CD4-positive, alpha-beta T cell (primary cell): ENCODE results near the gene APLN. TPM values are rescaled to one million over a fixed set of nuclear protein-coding genes. Genes with fewer than 3 reads are reported as not detected.
A peak's percentile ranks its signal among the peaks of the same experiment; 100 is the strongest.

Experiments used
- ATAC-seq: fragments of 200-7000 bp; cut with Tn5 transposase; one replicate; pipeline ENCODE4 v1.10.0; 2022; ENCODE audit warnings: mild to moderate bottlenecking; ENCODE audit not compliant: poor library complexity
- CTCF ChIA-PET: fragments of 350-600 bp; sonication (Branson Sonifier 250); formaldehyde crosslinking; loops from one replicate; lab custom pipeline; 2021; ENCODE audit warnings: antibody characterized with exemption, inconsistent platforms; lab: Charles Lee
- POLR2A ChIA-PET: fragments of 350-600 bp; sonication (Branson Sonifier 250); formaldehyde crosslinking; loops from one replicate; lab custom pipeline; 2021; ENCODE audit warnings: antibody characterized with exemption, inconsistent platforms; lab: Charles Lee
- DNase-seq, 14 experiments: peaks; one replicate each; pipeline ENCODE4 v3.0.0-alpha.2; 2013 to 2020; ENCODE audit warnings: mixed read lengths in 2 of 14
- H3K27ac ChIP-seq, 2 donors: one replicate each; pipeline versions ENCODE4 v1.5.1 to v1.7.0; 2013; ENCODE audit warnings: low read length in 2 of 2, low read depth in 1 of 2, mild to moderate bottlenecking in 1 of 2
- H3K27me3 ChIP-seq, 2 experiments: 1 replicate in 1 of 2; 2 replicates in 1 of 2; pipeline versions ENCODE4 v1.6.1 to v1.7.0; 2013; ENCODE audit warnings: low read length in 2 of 2, control low read depth in 1 of 2, mild to moderate bottlenecking in 1 of 2, moderate library complexity in 1 of 2; ENCODE audit not compliant: insufficient read depth in 2 of 2, control insufficient read depth in 1 of 2
- H3K36me3 ChIP-seq: one replicate; pipeline ENCODE4 v1.6.1; 2013; ENCODE audit warnings: low read length, control low read depth; ENCODE audit not compliant: insufficient read depth
- H3K4me1 ChIP-seq: one replicate; pipeline ENCODE4 v1.6.1; 2013; ENCODE audit warnings: low read length, control low read depth; ENCODE audit not compliant: insufficient read depth
- H3K4me3 ChIP-seq: one replicate; pipeline ENCODE4 v1.5.1; 2013; ENCODE audit warnings: mild to moderate bottlenecking, low read length, moderate library complexity
- H3K9me3 ChIP-seq, 2 experiments: 1 replicate in 1 of 2; 2 replicates in 1 of 2; pipeline versions ENCODE4 v1.6.1 to v1.7.0; 2013; ENCODE audit warnings: low read length in 2 of 2, mild to moderate bottlenecking in 2 of 2, control low read depth in 1 of 2, moderate library complexity in 1 of 2; ENCODE audit not compliant: control insufficient read depth in 1 of 2, insufficient read depth in 1 of 2
- H3K27ac Mint-ChIP-seq: one replicate; pipeline ENCODE4 v1.8.0; 2020; ENCODE audit warnings: mixed read lengths
- H3K27me3 Mint-ChIP-seq: one replicate; pipeline ENCODE4 v1.8.0; 2021; ENCODE audit warnings: mixed read lengths
- H3K36me3 Mint-ChIP-seq: one replicate; pipeline ENCODE4 v1.8.0; 2021; ENCODE audit warnings: low read depth, mixed read lengths
- H3K4me1 Mint-ChIP-seq: one replicate; pipeline ENCODE4 v1.8.0; 2021; ENCODE audit warnings: low read depth, mixed read lengths
- H3K4me3 Mint-ChIP-seq: one replicate; pipeline ENCODE4 v1.8.0; 2020; ENCODE audit warnings: mild to moderate bottlenecking, mixed read lengths
- H3K9me3 Mint-ChIP-seq: one replicate; pipeline ENCODE4 v1.8.0; 2020; ENCODE audit warnings: mixed read lengths
- CTCF ChIP-seq: fragments of 200-600 bp; IDR thresholded peaks from one replicate; pipeline ENCODE4 v1.8.0; 2022; ENCODE audit warnings: antibody characterized with exemption, mild to moderate bottlenecking
- intact Hi-C, 2 experiments: fragments of 100-400 bp; cut with DNase I in 1 of 2; cut with micrococcal nuclease in 1 of 2; formaldehyde crosslinking; loops; one replicate each; pipeline versions ENCODE4 v1.15.1 to v1.9.0; 2023 to 2025; cut with DNase I, micrococcal nuclease
- total RNA-seq, 174 experiments: library from RNA in 2 of 174; stranded (reverse) in 2 of 174; gene quantifications; one replicate each; pipeline ENCODE4 v1.2.3 and lab custom pipeline; 2021 to 2026

APLN gene
- total RNA-seq, 2 experiments from 2014 or later = not detected

- ChIA-PET POLR2A (no interaction called here), CTCF (no interaction called here)
- no peak for ATAC-seq
- no peaks in the 10 kb centered on the region for H3K9me3 Mint-ChIP-seq
- intact Hi-C loops = loop anchor here (5.0 to 10.0 kb wide), 3 partner anchors 298 to 1305 kb away; partner anchors contain the start of gene UTP14A (in 2 of the 2)
- DNase-seq = no peak
- TF ChIP-seq CTCF = no peak
- H3K4me1 ChIP-seq = peaks cover 16% of the 10 kb centered on the region
- peaks cover 18% of the 10 kb centered on the region for H3K4me1 Mint-ChIP-seq
- no peak overlapping the region for H3K4me3 ChIP-seq
- H3K4me3 Mint-ChIP-seq = no peak overlapping the region
- H3K27me3 Mint-ChIP-seq = no peaks in the 10 kb centered on the region
- H3K27ac Mint-ChIP-seq = no peak overlapping the region
- no peak overlapping the region for H3K27ac ChIP-seq
- H3K36me3 ChIP-seq = no peaks in the 10 kb centered on the region
- no peaks in the 10 kb centered on the region for H3K9me3 ChIP-seq
- H3K36me3 Mint-ChIP-seq = no peaks in the 10 kb centered on the region
- no peaks in the 10 kb centered on the region for H3K27me3 ChIP-seq
Observed at GRCh38 chrX:129609395-129609794, 45.4 kb downstream of the APLN start.

GRCh38 chrX:129608496-129608895, 46.3 kb downstream of the APLN start:
- Histone ChIP-seq H3K4me1 (peaks cover 25% of the 10 kb centered on the region), H3K27ac (no peak overlapping the region), H3K9me3 (no peaks in the 10 kb centered on the region), H3K36me3 (no peaks in the 10 kb centered on the region), H3K4me3 (no peak overlapping the region), H3K27me3 (no peaks in the 10 kb centered on the region)
- ATAC-seq (no peak), DNase-seq (no peak)
- H3K4me3 Mint-ChIP-seq = no peak overlapping the region
- no peaks in the 10 kb centered on the region for H3K9me3 Mint-ChIP-seq
- H3K27me3 Mint-ChIP-seq = no peaks in the 10 kb centered on the region
- ChIA-PET POLR2A (no interaction called here), CTCF (no interaction called here)
- intact Hi-C loops = loop anchor here (5.0 to 10.0 kb wide), 3 partner anchors 299 to 1306 kb away; partner anchors contain the start of gene UTP14A (in 2 of the 2)
- no peak for TF ChIP-seq CTCF
- H3K27ac Mint-ChIP-seq = no peak overlapping the region
- H3K36me3 Mint-ChIP-seq = no peaks in the 10 kb centered on the region
- peaks cover 22% of the 10 kb centered on the region for H3K4me1 Mint-ChIP-seq

- ATAC-seq = peak; percentile 52
- H3K4me1 Mint-ChIP-seq = peaks cover 28% of the 10 kb centered on the region
- CTCF ChIA-PET = interaction anchor here (1.4 kb wide), 1 partner anchor 290 kb away, joined by 3 read pairs; no protein-coding TSS in a partner anchor
Observed at GRCh38 chrX:129606918-129607317, 47.8 kb downstream of the APLN start.

More at GRCh38 chrX:129606918-129607317, 47.8 kb downstream of the APLN start:
- POLR2A ChIA-PET = no interaction called here
- DNase-seq = peak; percentile 17 to 78 (median 44)
- no peaks in the 10 kb centered on the region for H3K9me3 ChIP-seq
- Mint-ChIP-seq H3K36me3 (no peaks in the 10 kb centered on the region), H3K27me3 (no peaks in the 10 kb centered on the region), H3K9me3 (no peaks in the 10 kb centered on the region), H3K27ac (peak overlapping the region; percentile 5), H3K4me3 (no peak overlapping the region)
- H3K36me3 ChIP-seq = no peaks in the 10 kb centered on the region
- no peaks in the 10 kb centered on the region for H3K27me3 ChIP-seq
- intact Hi-C loops = loop anchor here (1.0 to 10.0 kb wide), 7 partner anchors 216 to 1308 kb away; partner anchors contain the start of gene UTP14A (in 2 of the 2)
- H3K4me1 ChIP-seq = peaks cover 25% of the 10 kb centered on the region
- no peak overlapping the region for H3K4me3 ChIP-seq
- no peak overlapping the region for H3K27ac ChIP-seq
- TF ChIP-seq CTCF = peak; percentile 54
